H1 (cell line): ENCODE measurements around the gene KRTAP4-9. TPM values are rescaled to one million over a fixed set of nuclear protein-coding genes. Genes with fewer than 3 reads are reported as not detected.

Experiments used
- CTCF ChIA-PET: fragments of 300-600 bp; sonication (Branson Sonifier 250); formaldehyde crosslinking; loops from one replicate; lab custom pipeline; 2021; ENCODE audit not compliant: partially characterized antibody; lab: Charles Lee
- POLR2A ChIA-PET: fragments of 300-600 bp; sonication (Branson Sonifier 250); formaldehyde crosslinking; loops from one replicate; lab custom pipeline; 2021; ENCODE audit warnings: inconsistent platforms; ENCODE audit not compliant: partially characterized antibody; lab: Charles Lee
- DNase-seq, 2 experiments: peaks; one replicate each; pipeline versions ENCODE4 v3.0.0 to v3.0.0-alpha.2; 2010 to 2022; ENCODE audit warnings: low spot score in 2 of 2, low read depth in 1 of 2, mixed read lengths in 1 of 2
- FAIRE-seq: peaks from 2 replicates; lab custom pipeline; 2011; peaks lifted over from hg19 to GRCh38; lab: Jason Lieb, UNC
- H2AFZ ChIP-seq: 2 replicates; pipeline ENCODE4 v1.8.1; 2012; ENCODE audit warnings: low read length, inconsistent platforms
- H2AK5ac ChIP-seq: 2 replicates; pipeline ENCODE4 v1.6.1; 2013; ENCODE audit warnings: low read depth, low read length
- H2BK120ac ChIP-seq: replicated peaks from 2 replicates; pipeline ENCODE3; 2013; ENCODE audit warnings: low read depth, low read length, inconsistent platforms
- H2BK12ac ChIP-seq: 2 replicates; pipeline ENCODE4 v1.6.1; 2013; ENCODE audit warnings: low read depth, low read length
- H2BK15ac ChIP-seq: 2 replicates; pipeline ENCODE4 v1.6.1; 2013; ENCODE audit warnings: low read length
- H2BK20ac ChIP-seq: 2 replicates; pipeline ENCODE4 v1.6.1; 2013; ENCODE audit warnings: low read length
- H2BK5ac ChIP-seq: 2 replicates; pipeline ENCODE4 v1.6.1; 2013; ENCODE audit warnings: low read depth, low read length
- H3K14ac ChIP-seq: 2 replicates; pipeline ENCODE4 v1.6.1; 2013; ENCODE audit warnings: inconsistent platforms; ENCODE audit not compliant: insufficient read length
- H3K18ac ChIP-seq: 2 replicates; pipeline ENCODE4 v1.6.1; 2013; ENCODE audit warnings: low read length; ENCODE audit errors: extremely low read depth
- H3K23ac ChIP-seq: 2 replicates; pipeline ENCODE4 v1.6.1; 2013; ENCODE audit warnings: inconsistent platforms; ENCODE audit not compliant: insufficient read length
- H3K23me2 ChIP-seq: 2 replicates; pipeline ENCODE4 v1.6.1; 2013; ENCODE audit warnings: low read depth, low read length
- H3K27ac ChIP-seq: 2 replicates; pipeline ENCODE4 v1.6.1; 2011; ENCODE audit warnings: low read depth, low read length, inconsistent platforms
- H3K27me3 ChIP-seq, 4 experiments: replicated peaks in 1 of 4; 1 replicate in 1 of 4; 2 replicates in 3 of 4; pipeline versions ENCODE4 v1.6.1 to v1.8.1; 2011 to 2013; ENCODE audit warnings: low read length in 3 of 4, mild to moderate bottlenecking in 3 of 4, inconsistent platforms in 2 of 4, mixed read lengths in 2 of 4, moderate library complexity in 1 of 4; ENCODE audit not compliant: control insufficient read depth in 3 of 4, insufficient read depth in 3 of 4; ENCODE audit errors: extremely low read depth in 1 of 4
- H3K36me3 ChIP-seq, 4 experiments: 2 replicates each; pipeline versions ENCODE4 v1.6.1 to v1.8.1; 2011 to 2013; ENCODE audit warnings: mild to moderate bottlenecking in 4 of 4, low read length in 3 of 4, moderate library complexity in 2 of 4, control low read depth in 1 of 4, inconsistent platforms in 1 of 4; ENCODE audit not compliant: insufficient read depth in 4 of 4, control insufficient read depth in 2 of 4
- H3K4ac ChIP-seq: replicated peaks from 2 replicates; pipeline ENCODE3; 2013; ENCODE audit warnings: low read length, low read depth, mixed read lengths, inconsistent platforms; ENCODE audit not compliant: insufficient read length
- H3K4me1 ChIP-seq, 4 experiments: replicated peaks in 1 of 4; 1 replicate in 1 of 4; 2 replicates in 3 of 4; pipeline versions ENCODE4 v1.6.1 to v1.8.1; 2011 to 2013; ENCODE audit warnings: low read length in 3 of 4, inconsistent platforms in 2 of 4, mixed read lengths in 1 of 4; ENCODE audit not compliant: insufficient read depth in 4 of 4, control insufficient read depth in 3 of 4
- H3K4me2 ChIP-seq, 2 experiments: 2 replicates each; pipeline versions ENCODE4 v1.6.1 to v1.8.1; 2011 to 2013; ENCODE audit warnings: low read depth in 2 of 2, low read length in 2 of 2, control low read depth in 1 of 2, inconsistent platforms in 1 of 2, mild to moderate bottlenecking in 1 of 2; ENCODE audit not compliant: insufficient read depth in 1 of 2
- H3K4me3 ChIP-seq, 4 experiments: fragments of 200-600, 300-600 bp in 1 of 4; sonication (generic), shearing (Covaris generic), sonication (Bioruptor Twin) in 1 of 4; 2 replicates each; pipeline versions ENCODE4 v1.5.1 to v1.8.1; 2011 to 2016; ENCODE audit warnings: low read length in 4 of 4, low read depth in 3 of 4, control low read depth in 2 of 4, inconsistent platforms in 2 of 4, mild to moderate bottlenecking in 2 of 4, mixed read lengths in 1 of 4, moderate library complexity in 1 of 4; ENCODE audit not compliant: insufficient read depth in 2 of 4; ENCODE audit errors: extremely low read depth in 1 of 4
- H3K56ac ChIP-seq: replicated peaks from 2 replicates; pipeline ENCODE3; 2013; ENCODE audit warnings: low read depth, mild to moderate bottlenecking, mixed read lengths, low read length, inconsistent platforms; ENCODE audit not compliant: insufficient read length
- H3K79me1 ChIP-seq: 2 replicates; pipeline ENCODE4 v1.6.1; 2013; ENCODE audit warnings: low read depth, low read length, control low read depth
- H3K79me2 ChIP-seq, 2 experiments: 2 replicates each; pipeline versions ENCODE4 v1.6.1 to v1.8.1; 2012 to 2013; ENCODE audit warnings: low read length in 2 of 2, mild to moderate bottlenecking in 2 of 2, inconsistent platforms in 1 of 2; ENCODE audit not compliant: insufficient read depth in 2 of 2, control insufficient read depth in 1 of 2
- H3K9ac ChIP-seq, 4 experiments: replicated peaks in 1 of 4; 1 replicate in 1 of 4; 2 replicates in 3 of 4; pipeline versions ENCODE4 v1.6.1 to v1.8.1; 2011 to 2013; ENCODE audit warnings: low read depth in 3 of 4, low read length in 3 of 4, control low read depth in 2 of 4, mild to moderate bottlenecking in 2 of 4, moderate library complexity in 2 of 4, inconsistent platforms in 1 of 4; ENCODE audit errors: extremely low read depth in 1 of 4
- H3K9me3 ChIP-seq, 2 experiments: 2 replicates each; pipeline versions ENCODE4 v1.6.1 to v1.8.1; 2012 to 2013; ENCODE audit warnings: mild to moderate bottlenecking in 2 of 2, moderate library complexity in 2 of 2, control low read depth in 1 of 2, inconsistent platforms in 1 of 2, low read depth in 1 of 2, low read length in 1 of 2, mixed read lengths in 1 of 2; ENCODE audit not compliant: insufficient read depth in 2 of 2
- H4K20me1 ChIP-seq, 2 experiments: replicated peaks in 1 of 2; 2 replicates each; pipeline versions ENCODE3 to v1.8.1; 2011 to 2013; ENCODE audit warnings: inconsistent platforms in 2 of 2, low read length in 2 of 2, mild to moderate bottlenecking in 1 of 2; ENCODE audit not compliant: insufficient read depth in 2 of 2, control insufficient read depth in 1 of 2
- H4K5ac ChIP-seq: 2 replicates; pipeline ENCODE4 v1.6.1; 2013; ENCODE audit warnings: low read length, low read depth, mixed read lengths, inconsistent platforms; ENCODE audit not compliant: insufficient read length
- H4K8ac ChIP-seq: 2 replicates; pipeline ENCODE4 v1.8.0; 2013; ENCODE audit warnings: mild to moderate bottlenecking, moderate library complexity, low read length, inconsistent platforms; ENCODE audit not compliant: insufficient read depth; ENCODE audit errors: extremely low read depth
- H4K91ac ChIP-seq: replicated peaks from 2 replicates; pipeline ENCODE3; 2013; ENCODE audit warnings: low read length, mixed read lengths, inconsistent platforms; ENCODE audit not compliant: insufficient read length
- CEBPB ChIP-seq: IDR thresholded peaks from 2 replicates; pipeline ENCODE4 v1.6.1; 2012; ENCODE audit warnings: low read depth, low read length
- EGR1 ChIP-seq: IDR thresholded peaks from 2 replicates; pipeline ENCODE4 v1.6.1; 2011; ENCODE audit warnings: low read depth, low read length, borderline replicate concordance
- EP300 ChIP-seq, 2 experiments: IDR thresholded peaks; 1 replicate in 1 of 2; 2 replicates in 1 of 2; pipeline ENCODE4 v1.6.1; 2011 to 2012; ENCODE audit warnings: low read depth in 2 of 2, low read length in 2 of 2, mild to moderate bottlenecking in 2 of 2, borderline replicate concordance in 1 of 2, inconsistent platforms in 1 of 2, moderate library complexity in 1 of 2
- EZH2 ChIP-seq: fragments of 200-600 bp; sonication (generic); IDR thresholded peaks from 2 replicates; pipeline ENCODE4 v1.7.1; 2012; ENCODE audit warnings: low read depth, mild to moderate bottlenecking, moderate library complexity, low read length, inconsistent platforms; ENCODE audit not compliant: severe bottlenecking
- FOSL1 ChIP-seq: IDR thresholded peaks from 2 replicates; pipeline ENCODE4 v1.6.1; 2011; ENCODE audit warnings: mild to moderate bottlenecking, low read depth, low read length, moderate library complexity; ENCODE audit not compliant: insufficient read depth
- JUN ChIP-seq: IDR thresholded peaks from 2 replicates; pipeline ENCODE4 v1.6.1; 2011; ENCODE audit warnings: low read depth, mild to moderate bottlenecking, improper control_type of control experiment, low read length
- KDM1A ChIP-seq: fragments of 200-600, 300-600 bp; sonication (generic); IDR thresholded peaks from 2 replicates; pipeline ENCODE4 v1.7.1; 2016; ENCODE audit warnings: mild to moderate bottlenecking, low read length, borderline replicate concordance
- RNF2 ChIP-seq: fragments of 200-900, 300-1000 bp; sonication (generic); IDR thresholded peaks from 2 replicates; pipeline ENCODE4 v1.7.1; 2016; ENCODE audit warnings: borderline replicate concordance, low read depth, mild to moderate bottlenecking, antibody characterized with exemption, low read length; ENCODE audit not compliant: poor library complexity, severe bottlenecking; ENCODE audit errors: missing control alignments
- SP1 ChIP-seq: IDR thresholded peaks from 2 replicates; pipeline ENCODE4 v1.6.1; 2011; ENCODE audit warnings: low read depth, low read length
- ZNF274 ChIP-seq: IDR thresholded peaks from 2 replicates; pipeline ENCODE4 v1.7.0; 2012; ENCODE audit warnings: low read length, borderline replicate concordance; ENCODE audit errors: extremely low read depth
- WGBS, 2 experiments: shearing (Covaris generic) in 1 of 2; methylation state at CpG; one replicate each; pipeline versions ENCODE4 v1.1.6 to v1.1.7; 2013 to 2015; ENCODE audit warnings: low lambda C conversion rate in 2 of 2, mixed read lengths in 2 of 2, inconsistent platforms in 1 of 2, low coverage in 1 of 2, missing lambda C conversion rate in 1 of 2; ENCODE audit not compliant: insufficient replicate concordance in 2 of 2, insufficient coverage in 1 of 2, insufficient read length in 1 of 2; ENCODE audit errors: extremely low coverage in 1 of 2, missing lambda C conversion rate in 1 of 2; 5-methylcytosine and 5-hydroxymethylcytosine counted together
- polyA plus RNA-seq, 7 experiments: library from polyadenylated mRNA; depleted of rRNA in 3 of 7; stranded (reverse) in 5 of 7; unstranded in 2 of 7; fragments of >200 nt in 5 of 7; fragments of 200-250 nt in 2 of 7; gene quantifications; 1 replicate in 5 of 7; 2 replicates in 1 of 7; 4 replicates in 1 of 7; pipeline versions ENCODE4 v1.2.1 to v1.2.3, GENCODE V29; 2011 to 2013; ENCODE audit warnings: missing spikeins in 2 of 7, mixed read lengths in 2 of 7
- total RNA-seq: library from RNA; stranded (reverse); fragmentation: NEBNext Ultra II Directional; extraction: Animal tissue kit (Norgen Biotek cat#: 25700); gene quantifications from 2 replicates; pipeline ENCODE4 v1.2.1, GENCODE V29; 2021
- TF ChIP-seq, protein P1 (sequence below): IDR thresholded peaks from 2 replicates; pipeline ENCODE4 v1.6.1; 2012; ENCODE audit warnings: low read length, inconsistent platforms
- TF ChIP-seq, protein P2 (sequence below): IDR thresholded peaks from 2 replicates; pipeline ENCODE4 v1.6.1; 2012; ENCODE audit warnings: inconsistent platforms

KRTAP4-9 gene
- total and polyA plus RNA-seq, 2 of the 8 experiments (the other 6 are each of a cell fraction or from before 2014, with no cell fraction given): not detected

DNA sequence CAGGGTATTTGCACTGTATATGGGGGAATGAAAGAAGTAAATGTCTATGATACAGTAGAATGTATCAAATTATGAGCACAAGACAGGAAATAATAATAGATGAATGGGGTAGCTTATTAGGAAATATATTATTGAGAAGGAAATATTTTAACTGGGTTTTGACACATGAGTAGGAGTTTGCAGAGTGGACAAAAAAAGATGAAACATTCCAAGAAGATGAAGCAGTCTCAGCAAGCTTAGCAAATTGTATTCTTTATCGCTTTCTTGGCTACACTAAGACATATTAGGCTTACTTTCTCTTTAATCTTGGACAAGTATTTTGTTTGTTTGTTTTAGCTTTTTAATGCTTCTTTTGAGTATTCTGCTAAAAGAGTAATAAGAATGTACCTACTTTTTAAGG is 1.3 kb upstream of the KRTAP4-9 start:
- Histone ChIP-seq H3K4ac (no peak overlapping the region), H3K4me2 (no peak overlapping the region), H2BK5ac (no peak overlapping the region), H3K4me3 (no peak overlapping the region), H4K8ac (no peak overlapping the region), H3K79me1 (no peaks in the 10 kb centered on the region), H2BK120ac (no peak overlapping the region), H2AK5ac (no peak overlapping the region), H3K4me1 (peaks cover 2 to 10% (median 6%) of the 10 kb centered on the region in 4 experiments; a peak in 5 of 7 replicates), H2BK15ac (no peak overlapping the region), H3K23ac (no peak overlapping the region), H3K27ac (no peak overlapping the region), H3K56ac (no peak overlapping the region), H4K5ac (no peak overlapping the region), H3K79me2 (no peaks in the 10 kb centered on the region), H4K91ac (no peak overlapping the region), H3K23me2 (no peaks in the 10 kb centered on the region), H2BK20ac (no peak overlapping the region), H2AFZ (no peak overlapping the region), H3K27me3 (no peaks in the 10 kb centered on the region), H2BK12ac (no peak overlapping the region), H3K18ac (no peak overlapping the region), H3K36me3 (no peaks in the 10 kb centered on the region), H3K9me3 (no peaks in the 10 kb centered on the region), H3K9ac (no peak overlapping the region), H4K20me1 (no peaks in the 10 kb centered on the region), H3K14ac (no peak overlapping the region)
- CTCF ChIA-PET: no interaction called here
- TF ChIP-seq EZH2 (no peak), JUN (no peak), KDM1A (no peak), SP1 (no peak), RNF2 (no peak), CEBPB (no peak), ZNF274 (no peak), EP300 (IDR thresholded peaks at IDR 0.05; ENCODE audit: borderline replicate concordance in 1 of 2, low read depth in 2 of 2, low read length in 2 of 2) (no peak), EGR1 (no peak), FOSL1 (no peak)
- TF ChIP-seq, protein P1, sequence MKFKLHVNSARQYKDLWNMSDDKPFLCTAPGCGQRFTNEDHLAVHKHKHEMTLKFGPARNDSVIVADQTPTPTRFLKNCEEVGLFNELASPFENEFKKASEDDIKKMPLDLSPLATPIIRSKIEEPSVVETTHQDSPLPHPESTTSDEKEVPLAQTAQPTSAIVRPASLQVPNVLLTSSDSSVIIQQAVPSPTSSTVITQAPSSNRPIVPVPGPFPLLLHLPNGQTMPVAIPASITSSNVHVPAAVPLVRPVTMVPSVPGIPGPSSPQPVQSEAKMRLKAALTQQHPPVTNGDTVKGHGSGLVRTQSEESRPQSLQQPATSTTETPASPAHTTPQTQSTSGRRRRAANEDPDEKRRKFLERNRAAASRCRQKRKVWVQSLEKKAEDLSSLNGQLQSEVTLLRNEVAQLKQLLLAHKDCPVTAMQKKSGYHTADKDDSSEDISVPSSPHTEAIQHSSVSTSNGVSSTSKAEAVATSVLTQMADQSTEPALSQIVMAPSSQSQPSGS: no peak
- TF ChIP-seq, protein P2, sequence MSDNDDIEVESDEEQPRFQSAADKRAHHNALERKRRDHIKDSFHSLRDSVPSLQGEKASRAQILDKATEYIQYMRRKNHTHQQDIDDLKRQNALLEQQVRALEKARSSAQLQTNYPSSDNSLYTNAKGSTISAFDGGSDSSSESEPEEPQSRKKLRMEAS: no peak
- WGBS, 2 experiments: 94% methylated on average over 1 of the region's 1 CpG; no CpG with 5 or more reads in 1 of the 2 experiments
- no peak for DNase-seq
- POLR2A ChIA-PET: no interaction called here
- no peak for FAIRE-seq
